Memory B cell (primary cell): ENCODE measurements around the gene DHRS11.

Experiments used
- ATAC-seq: fragments of 150-1000 bp; cut with Tn5 transposase; 2 replicates; pipeline ENCODE4 v1.10.0; 2021; ENCODE audit warnings: low read depth, mild to moderate bottlenecking, moderate library complexity
- DNase-seq, 2 donors: peaks; one replicate each; pipeline ENCODE4 v3.0.0; 2022; ENCODE audit warnings: low spot score in 2 of 2
- H3K27ac Mint-ChIP-seq: one replicate; pipeline ENCODE4 v1.8.0; 2022; ENCODE audit warnings: mild to moderate bottlenecking, moderate library complexity, mixed read lengths
- H3K27me3 Mint-ChIP-seq: one replicate; pipeline ENCODE4 v1.8.0; 2022; ENCODE audit warnings: mixed read lengths
- H3K36me3 Mint-ChIP-seq: one replicate; pipeline ENCODE4 v1.8.0; 2022; ENCODE audit warnings: mild to moderate bottlenecking, mixed read lengths
- H3K4me1 Mint-ChIP-seq: one replicate; pipeline ENCODE4 v1.8.0; 2022; ENCODE audit warnings: mixed read lengths
- H3K4me3 Mint-ChIP-seq: one replicate; pipeline ENCODE4 v1.8.0; 2022; ENCODE audit warnings: mild to moderate bottlenecking, moderate library complexity, mixed read lengths
- H3K9me3 Mint-ChIP-seq: one replicate; pipeline ENCODE4 v1.8.0; 2022; ENCODE audit warnings: mixed read lengths

The DHRS11 gene

GRCh38 chr17:36576793-36577192 is 14.9 kb upstream of the DHRS11 start:
- H3K36me3 Mint-ChIP-seq, result peaks cover 18% of the 10 kb centered on the region
- no peaks in the 10 kb centered on the region for H3K9me3 Mint-ChIP-seq

GRCh38 chr17:36578671-36579070 is 13.0 kb upstream of the DHRS11 start:
- ATAC-seq (no peak), DNase-seq (no peak)
- Mint-ChIP-seq H3K4me1 (no peaks in the 10 kb centered on the region), H3K36me3 (peaks cover 13% of the 10 kb centered on the region), H3K9me3 (no peaks in the 10 kb centered on the region), H3K27me3 (no peaks in the 10 kb centered on the region), H3K4me3 (no peak overlapping the region), H3K27ac (no peak overlapping the region)

More at GRCh38 chr17:36576793-36577192, 14.9 kb upstream of the DHRS11 start:
- no peak for ATAC-seq
- peaks cover 3% of the 10 kb centered on the region for H3K4me1 Mint-ChIP-seq
- H3K27ac Mint-ChIP-seq, result no peak overlapping the region
- H3K4me3 Mint-ChIP-seq, result no peak overlapping the region
- DNase-seq, result no peak
- H3K27me3 Mint-ChIP-seq, result no peaks in the 10 kb centered on the region

- DNase-seq (no peak), ATAC-seq (no peak)
- H3K27ac Mint-ChIP-seq, result no peak overlapping the region
- H3K27me3 Mint-ChIP-seq, result no peaks in the 10 kb centered on the region
- H3K4me1 Mint-ChIP-seq, result no peaks in the 10 kb centered on the region
- H3K9me3 Mint-ChIP-seq, result no peaks in the 10 kb centered on the region
- no peak overlapping the region for H3K4me3 Mint-ChIP-seq
- peaks cover 15% of the 10 kb centered on the region for H3K36me3 Mint-ChIP-seq
These were observed 7.9 kb upstream of the DHRS11 start for GRCh38 chr17:36583787-36584186.

- H3K4me1 Mint-ChIP-seq, result peaks cover 4% of the 10 kb centered on the region
These were observed 5.5 kb upstream of the DHRS11 start for GRCh38 chr17:36586138-36586537.

GRCh38 chr17:36590082-36590481 is 1.6 kb upstream of the DHRS11 start:
- peaks cover 17% of the 10 kb centered on the region for H3K4me1 Mint-ChIP-seq
- peak overlapping the region; percentile 37 for H3K27ac Mint-ChIP-seq
- no peak for DNase-seq
- H3K36me3 Mint-ChIP-seq, result peaks cover 10% of the 10 kb centered on the region
- H3K4me3 Mint-ChIP-seq, result no peak overlapping the region
- H3K27me3 Mint-ChIP-seq, result peaks cover 3% of the 10 kb centered on the region
- no peaks in the 10 kb centered on the region for H3K9me3 Mint-ChIP-seq
- ATAC-seq, result no peak

More at GRCh38 chr17:36586138-36586537, 5.5 kb upstream of the DHRS11 start:
- no peak overlapping the region for H3K4me3 Mint-ChIP-seq
- no peaks in the 10 kb centered on the region for H3K27me3 Mint-ChIP-seq
- peaks cover 13% of the 10 kb centered on the region for H3K36me3 Mint-ChIP-seq
- no peaks in the 10 kb centered on the region for H3K9me3 Mint-ChIP-seq
- peak overlapping the region; percentile 26 for H3K27ac Mint-ChIP-seq
- ATAC-seq (no peak), DNase-seq (no peak)

GRCh38 chr17:36592316-36592715 is 637 bp downstream of the DHRS11 start:
- Mint-ChIP-seq H3K27ac (no peak overlapping the region), H3K9me3 (no peaks in the 10 kb centered on the region), H3K4me1 (peaks cover 17% of the 10 kb centered on the region), H3K27me3 (peaks cover 4% of the 10 kb centered on the region), H3K4me3 (peak overlapping the region; percentile 75), H3K36me3 (peaks cover 6% of the 10 kb centered on the region)
- ATAC-seq (no peak), DNase-seq (no peak)

- Mint-ChIP-seq H3K36me3 (peaks cover 6% of the 10 kb centered on the region), H3K9me3 (no peaks in the 10 kb centered on the region), H3K4me3 (peak overlapping the region; percentile 75), H3K27ac (no peak overlapping the region), H3K27me3 (peaks cover 4% of the 10 kb centered on the region), H3K4me1 (peaks cover 17% of the 10 kb centered on the region)
- peak; percentile 14 for ATAC-seq
- no peak for DNase-seq
These were observed 1.1 kb downstream of the DHRS11 start for GRCh38 chr17:36592716-36593321.

GRCh38 chr17:36593656-36594316 is 2.1 kb downstream of the DHRS11 start:
- Mint-ChIP-seq H3K27me3 (peaks cover 4% of the 10 kb centered on the region), H3K36me3 (peaks cover 6% of the 10 kb centered on the region), H3K9me3 (no peaks in the 10 kb centered on the region), H3K4me3 (no peak overlapping the region), H3K27ac (no peak overlapping the region), H3K4me1 (peaks cover 17% of the 10 kb centered on the region)
- ATAC-seq, result no peak
- DNase-seq, result no peak

GRCh38 chr17:36594626-36595401 is 3.1 kb downstream of the DHRS11 start:
- Mint-ChIP-seq H3K9me3 (no peaks in the 10 kb centered on the region), H3K36me3 (peaks cover 2% of the 10 kb centered on the region), H3K27me3 (peaks cover 4% of the 10 kb centered on the region), H3K4me3 (no peak overlapping the region), H3K27ac (no peak overlapping the region), H3K4me1 (peaks cover 17% of the 10 kb centered on the region)
- ATAC-seq (no peak), DNase-seq (no peak)

GRCh38 chr17:36597226-36597625 is 5.5 kb downstream of the DHRS11 start:
- Mint-ChIP-seq H3K4me1 (peaks cover 16% of the 10 kb centered on the region), H3K36me3 (peaks cover 2% of the 10 kb centered on the region), H3K27me3 (peaks cover 4% of the 10 kb centered on the region), H3K27ac (no peak overlapping the region), H3K9me3 (no peaks in the 10 kb centered on the region), H3K4me3 (no peak overlapping the region)
- DNase-seq, result no peak
- ATAC-seq, result no peak

GRCh38 chr17:36597866-36598777 is 6.4 kb downstream of the DHRS11 start:
- H3K36me3 Mint-ChIP-seq, result peaks cover 2% of the 10 kb centered on the region
- peaks cover 4% of the 10 kb centered on the region for H3K27me3 Mint-ChIP-seq
- H3K27ac Mint-ChIP-seq, result no peak overlapping the region
- no peak for ATAC-seq
- no peaks in the 10 kb centered on the region for H3K9me3 Mint-ChIP-seq
- no peak for DNase-seq
- H3K4me1 Mint-ChIP-seq, result peaks cover 17% of the 10 kb centered on the region
- no peak overlapping the region for H3K4me3 Mint-ChIP-seq

- H3K4me1 Mint-ChIP-seq, result peaks cover 16% of the 10 kb centered on the region
- no peak overlapping the region for H3K27ac Mint-ChIP-seq
- DNase-seq, result no peak
- peaks cover 2% of the 10 kb centered on the region for H3K27me3 Mint-ChIP-seq
- H3K36me3 Mint-ChIP-seq, result peaks cover 3% of the 10 kb centered on the region
- no peak for ATAC-seq
- H3K4me3 Mint-ChIP-seq, result no peak overlapping the region
- no peaks in the 10 kb centered on the region for H3K9me3 Mint-ChIP-seq
These were observed 7.3 kb downstream of the DHRS11 start for GRCh38 chr17:36598951-36599401.

- H3K36me3 Mint-ChIP-seq, result peaks cover 5% of the 10 kb centered on the region
- H3K9me3 Mint-ChIP-seq, result no peaks in the 10 kb centered on the region
- ATAC-seq (no peak), DNase-seq (no peak)
- H3K4me3 Mint-ChIP-seq, result no peak overlapping the region
- no peak overlapping the region for H3K27ac Mint-ChIP-seq
- H3K4me1 Mint-ChIP-seq, result peaks cover 20% of the 10 kb centered on the region
- peaks cover 2% of the 10 kb centered on the region for H3K27me3 Mint-ChIP-seq
These were observed 8.0 kb downstream of the DHRS11 start for GRCh38 chr17:36599546-36600250.
